Measurements from ENCODE around the gene EFNA4. TPM values are rescaled to one million over a fixed set of nuclear protein-coding genes. Genes with fewer than 3 reads are reported as not detected.
A peak's percentile ranks its signal among the peaks of the same experiment; 100 is the strongest.

Gene EFNA4
- total RNA-seq, 4 donors from 2014 or later: 0.41 to 0.87 (median 0.80) TPM

GRCh38 chr1:155080312-155081228 is 17.0 kb downstream of the EFNA4 start:
- no peak for ATAC-seq
- peak overlapping the region in 3 of 4 donors; percentile 34 to 68 (median 46) for H3K4me3 ChIP-seq
- H3K27ac ChIP-seq: no peak overlapping the region
- no peak for TF ChIP-seq POLR2A (IDR thresholded peaks at IDR 0.05)
- TF ChIP-seq CTCF (IDR thresholded peaks at IDR 0.05 in 4 of 5, conservative IDR thresholded peaks at IDR 0.05 in 1 of 5): no peak
- peaks cover 44 to 48% of the 10 kb centered on the region in 2 donors for H3K4me1 ChIP-seq
- no peaks in the 10 kb centered on the region for H3K36me3 ChIP-seq
- DNase-seq: no peak
- H3K27me3 ChIP-seq: peaks cover 51 to 56% (median 54%) of the 10 kb centered on the region in 3 donors
- intact Hi-C loops (cut with DNase I; ENCODE audit: low total_unique reads) (no loop called here), in situ Hi-C loops (cut with MboI; ENCODE audit: low sequenced_read_pairs in 4 of 4) (no loop called here)
- no peaks in the 10 kb centered on the region for H3K9me3 ChIP-seq

- Histone ChIP-seq H3K36me3 (no peaks in the 10 kb centered on the region), H3K4me3 (peak overlapping the region in 3 of 4 donors; percentile 14 to 68 (median 14)), H3K4me1 (peaks cover 46 to 54% of the 10 kb centered on the region in 2 donors), H3K9me3 (no peaks in the 10 kb centered on the region), H3K27me3 (peaks cover 51 to 56% (median 54%) of the 10 kb centered on the region in 3 donors), H3K27ac (no peak overlapping the region)
- DNase-seq: no peak
- intact Hi-C loops (cut with DNase I; ENCODE audit: low total_unique reads) (no loop called here), in situ Hi-C loops (cut with MboI; ENCODE audit: low sequenced_read_pairs in 4 of 4) (no loop called here)
- TF ChIP-seq CTCF (IDR thresholded peaks at IDR 0.05 in 4 of 5, conservative IDR thresholded peaks at IDR 0.05 in 1 of 5) (no peak), POLR2A (IDR thresholded peaks at IDR 0.05) (no peak)
- ATAC-seq: no peak
Observed at GRCh38 chr1:155081472-155082300, 18.1 kb downstream of the EFNA4 start.

GRCh38 chr1:155082301-155083051 is 18.9 kb downstream of the EFNA4 start:
- no peak overlapping the region for H3K27ac ChIP-seq
- DNase-seq (no peak), ATAC-seq (no peak)
- TF ChIP-seq POLR2A (IDR thresholded peaks at IDR 0.05) (no peak), CTCF (IDR thresholded peaks at IDR 0.05 in 4 of 5, conservative IDR thresholded peaks at IDR 0.05 in 1 of 5) (no peak)
- no peaks in the 10 kb centered on the region for H3K36me3 ChIP-seq
- in situ Hi-C loops (cut with MboI; ENCODE audit: low sequenced_read_pairs in 4 of 4) (no loop called here), intact Hi-C loops (cut with DNase I; ENCODE audit: low total_unique reads) (no loop called here)
- H3K27me3 ChIP-seq: peaks cover 51 to 56% (median 54%) of the 10 kb centered on the region in 3 donors
- H3K9me3 ChIP-seq: no peaks in the 10 kb centered on the region
- peak overlapping the region in 1 of 4 donors; percentile 14 for H3K4me3 ChIP-seq
- H3K4me1 ChIP-seq: peaks cover 46 to 54% of the 10 kb centered on the region in 2 donors

GRCh38 chr1:155083052-155083541 is 19.6 kb downstream of the EFNA4 start:
- Histone ChIP-seq H3K27me3 (peaks cover 51 to 56% (median 54%) of the 10 kb centered on the region in 3 donors), H3K4me1 (peaks cover 46 to 54% of the 10 kb centered on the region in 2 donors), H3K4me3 (no peak overlapping the region), H3K9me3 (no peaks in the 10 kb centered on the region), H3K36me3 (no peaks in the 10 kb centered on the region), H3K27ac (no peak overlapping the region)
- ATAC-seq (no peak), DNase-seq (no peak)
- in situ Hi-C loops (cut with MboI; ENCODE audit: low sequenced_read_pairs in 4 of 4) (no loop called here), intact Hi-C loops (cut with DNase I; ENCODE audit: low total_unique reads) (no loop called here)
- TF ChIP-seq CTCF (IDR thresholded peaks at IDR 0.05 in 4 of 5, conservative IDR thresholded peaks at IDR 0.05 in 1 of 5) (no peak), POLR2A (IDR thresholded peaks at IDR 0.05) (no peak)
